Stimulated activated CD8-positive, alpha-beta memory T cell treated with anti-CD3 and anti-CD28 coated beads, Interleukin-12 subunit alpha, Interleukin-12 subunit beta, amount 100 ng/mL, for 24 hours (primary cell): Measurements from ENCODE around the gene MAP3K19.
"Not testable (repeated sequence)": the region's sequence is repeated elsewhere in the genome, so short reads cannot be mapped to it uniquely, and the experiment has no call there.

Experiments
- DNase-seq: peaks from one replicate; pipeline ENCODE4 v3.0.0-alpha.2; 2020; ENCODE audit errors: extremely low read depth

MAP3K19 gene, protein sequence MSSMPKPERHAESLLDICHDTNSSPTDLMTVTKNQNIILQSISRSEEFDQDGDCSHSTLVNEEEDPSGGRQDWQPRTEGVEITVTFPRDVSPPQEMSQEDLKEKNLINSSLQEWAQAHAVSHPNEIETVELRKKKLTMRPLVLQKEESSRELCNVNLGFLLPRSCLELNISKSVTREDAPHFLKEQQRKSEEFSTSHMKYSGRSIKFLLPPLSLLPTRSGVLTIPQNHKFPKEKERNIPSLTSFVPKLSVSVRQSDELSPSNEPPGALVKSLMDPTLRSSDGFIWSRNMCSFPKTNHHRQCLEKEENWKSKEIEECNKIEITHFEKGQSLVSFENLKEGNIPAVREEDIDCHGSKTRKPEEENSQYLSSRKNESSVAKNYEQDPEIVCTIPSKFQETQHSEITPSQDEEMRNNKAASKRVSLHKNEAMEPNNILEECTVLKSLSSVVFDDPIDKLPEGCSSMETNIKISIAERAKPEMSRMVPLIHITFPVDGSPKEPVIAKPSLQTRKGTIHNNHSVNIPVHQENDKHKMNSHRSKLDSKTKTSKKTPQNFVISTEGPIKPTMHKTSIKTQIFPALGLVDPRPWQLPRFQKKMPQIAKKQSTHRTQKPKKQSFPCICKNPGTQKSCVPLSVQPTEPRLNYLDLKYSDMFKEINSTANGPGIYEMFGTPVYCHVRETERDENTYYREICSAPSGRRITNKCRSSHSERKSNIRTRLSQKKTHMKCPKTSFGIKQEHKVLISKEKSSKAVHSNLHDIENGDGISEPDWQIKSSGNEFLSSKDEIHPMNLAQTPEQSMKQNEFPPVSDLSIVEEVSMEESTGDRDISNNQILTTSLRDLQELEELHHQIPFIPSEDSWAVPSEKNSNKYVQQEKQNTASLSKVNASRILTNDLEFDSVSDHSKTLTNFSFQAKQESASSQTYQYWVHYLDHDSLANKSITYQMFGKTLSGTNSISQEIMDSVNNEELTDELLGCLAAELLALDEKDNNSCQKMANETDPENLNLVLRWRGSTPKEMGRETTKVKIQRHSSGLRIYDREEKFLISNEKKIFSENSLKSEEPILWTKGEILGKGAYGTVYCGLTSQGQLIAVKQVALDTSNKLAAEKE (N-terminal part only)

DNA sequence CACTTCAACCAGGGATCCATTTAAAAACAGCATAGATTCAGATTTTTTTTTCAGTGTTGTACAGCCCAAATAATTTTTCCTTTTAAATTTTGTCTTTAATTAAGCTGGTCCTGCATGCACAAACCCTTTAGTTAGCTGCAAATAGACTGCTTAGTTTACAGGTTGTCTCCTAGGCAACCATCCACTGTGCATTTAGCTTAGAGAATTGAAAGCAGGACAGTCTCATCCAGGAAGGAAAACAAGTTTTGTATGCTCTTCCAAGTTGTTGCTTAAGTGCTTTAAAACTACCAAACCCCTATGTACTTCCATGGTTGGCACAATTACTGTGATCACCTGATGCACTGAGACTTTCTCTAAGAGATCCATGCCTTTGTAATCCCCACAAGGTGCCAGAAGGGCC lies at the start of gene MAP3K19:
Gene MAP3K19 (minus strand): TSS at position 148 of the 400 bp plus-strand sequence. CDS start 22,800 bp downstream, outside the sequence.
- no peak for DNase-seq

DNA sequence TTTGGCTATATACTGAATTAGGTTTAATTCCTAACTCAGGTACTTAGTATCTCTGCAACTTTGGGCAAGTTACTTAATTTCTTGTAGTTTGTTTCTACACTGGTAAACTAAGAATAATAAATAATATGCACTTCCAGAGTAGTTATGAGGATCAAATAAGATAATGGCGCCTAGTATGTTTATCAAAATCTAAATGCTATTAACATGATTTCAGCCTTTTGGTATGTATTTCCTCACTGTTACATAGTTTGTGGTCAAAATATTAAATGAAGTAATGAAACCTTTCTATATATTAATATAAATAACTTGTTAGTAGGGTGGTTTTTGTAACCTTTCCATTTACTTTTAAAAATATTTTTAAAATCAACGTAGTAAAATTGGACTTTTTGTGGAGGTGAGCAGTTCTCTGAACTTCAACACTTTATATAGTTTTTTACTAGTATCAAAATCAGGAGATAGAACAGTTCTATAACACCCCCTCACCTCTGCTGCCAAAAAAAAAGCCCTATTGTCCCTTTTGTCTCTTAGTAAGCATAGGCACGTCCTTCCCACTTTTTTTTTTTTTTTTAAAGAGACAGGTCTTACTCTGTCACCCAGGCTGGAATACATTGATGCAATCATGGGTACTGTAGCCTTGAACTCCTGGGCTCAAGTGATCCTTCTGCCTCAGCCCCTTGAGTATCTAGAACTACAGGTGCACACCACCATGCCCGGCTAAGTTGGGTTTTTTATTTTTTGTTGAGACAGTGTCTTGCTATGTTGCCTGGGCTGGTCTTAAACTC lies 49.6 kb upstream of the MAP3K19 start:
- no peak for DNase-seq

DNA sequence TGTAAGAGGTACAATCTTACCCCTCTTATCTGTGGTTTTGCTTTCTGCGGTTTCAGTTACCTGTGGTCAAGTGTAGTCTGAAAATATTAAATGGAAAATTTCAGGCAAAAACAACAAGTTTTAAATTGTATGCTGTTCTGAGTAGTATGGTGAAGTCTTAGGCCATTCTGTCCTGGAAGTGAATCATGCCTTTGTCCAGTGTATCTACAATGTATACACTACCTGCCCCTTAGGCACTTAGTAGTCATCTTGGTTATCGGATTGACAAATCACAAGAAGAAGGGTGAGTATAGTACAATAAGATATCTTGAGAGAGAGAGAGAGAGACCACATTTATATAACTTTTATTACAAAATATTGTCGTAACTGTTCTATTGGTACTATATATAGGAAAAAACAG lies 48.3 kb upstream of the MAP3K19 start:
- DNase-seq = no peak

DNA sequence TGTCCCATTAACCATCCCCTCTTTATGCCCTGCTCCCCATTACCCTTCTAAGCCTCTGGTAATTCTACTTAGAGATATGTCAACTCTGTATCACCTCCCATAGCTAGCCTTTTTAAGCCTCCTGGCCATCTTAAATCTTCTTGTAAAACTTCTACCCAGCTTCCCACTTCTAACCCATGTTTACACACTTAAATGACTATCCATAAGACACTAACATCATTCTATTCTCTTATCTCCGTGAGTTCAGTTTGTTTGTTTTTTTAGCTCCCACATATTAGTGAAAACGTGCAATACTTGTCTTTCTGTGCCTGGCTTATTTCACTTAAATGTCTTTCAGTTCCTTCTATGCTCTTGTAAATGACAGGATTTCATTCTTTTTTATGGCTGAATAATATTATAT lies 47.3 kb upstream of the MAP3K19 start:
- no peak for DNase-seq

DNA sequence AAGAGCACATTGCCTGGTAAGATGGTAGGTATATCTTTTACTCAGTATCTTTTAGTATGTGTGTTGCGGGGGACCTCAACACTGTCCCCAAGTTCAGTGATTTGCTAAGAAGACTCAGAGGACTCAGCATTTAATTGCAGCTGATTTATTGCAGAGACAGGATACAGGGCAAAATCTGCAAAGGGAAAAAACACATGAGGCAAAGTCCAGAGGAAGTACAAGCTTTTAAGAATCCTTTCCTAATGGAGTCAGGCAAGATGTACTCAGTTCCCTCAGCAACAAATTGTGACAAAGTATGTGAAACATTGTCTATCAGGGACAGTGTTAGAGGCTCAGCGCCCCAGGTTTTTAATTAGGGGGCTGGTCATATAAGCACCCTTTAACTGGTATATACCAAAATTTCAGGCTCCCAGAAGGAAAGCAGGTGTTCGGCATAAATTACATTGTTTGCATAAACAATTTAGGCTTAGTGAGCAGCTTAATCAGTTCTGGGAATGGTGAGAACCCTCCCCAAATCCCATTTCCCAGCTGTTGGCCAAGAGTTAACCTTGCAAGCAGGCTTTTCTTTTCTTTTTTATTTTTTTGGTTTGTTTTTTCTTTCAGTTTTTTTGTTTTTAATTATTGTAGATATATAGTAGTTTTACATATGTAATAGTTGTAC lies 46.6 kb upstream of the MAP3K19 start:
- DNase-seq = no peak

DNA sequence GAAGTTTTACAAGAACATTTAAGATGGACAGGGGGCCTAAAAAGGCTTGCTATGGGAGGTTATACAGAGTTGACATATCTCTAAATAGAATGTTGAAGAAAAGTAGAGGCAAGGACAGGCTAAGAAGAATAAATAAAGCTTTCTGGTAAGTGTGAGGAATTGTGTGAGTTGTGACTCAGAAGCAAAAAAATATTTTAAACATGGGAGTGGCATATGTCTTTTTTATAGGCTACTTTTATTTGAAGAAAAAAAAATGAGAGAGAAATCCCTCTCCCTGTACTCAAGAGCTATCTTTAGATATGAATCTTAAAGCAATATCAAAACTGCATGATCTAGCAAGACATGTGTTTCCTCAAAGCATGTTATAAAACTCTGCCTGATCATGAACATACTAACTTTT lies 45.9 kb upstream of the MAP3K19 start:
- no peak for DNase-seq

DNA sequence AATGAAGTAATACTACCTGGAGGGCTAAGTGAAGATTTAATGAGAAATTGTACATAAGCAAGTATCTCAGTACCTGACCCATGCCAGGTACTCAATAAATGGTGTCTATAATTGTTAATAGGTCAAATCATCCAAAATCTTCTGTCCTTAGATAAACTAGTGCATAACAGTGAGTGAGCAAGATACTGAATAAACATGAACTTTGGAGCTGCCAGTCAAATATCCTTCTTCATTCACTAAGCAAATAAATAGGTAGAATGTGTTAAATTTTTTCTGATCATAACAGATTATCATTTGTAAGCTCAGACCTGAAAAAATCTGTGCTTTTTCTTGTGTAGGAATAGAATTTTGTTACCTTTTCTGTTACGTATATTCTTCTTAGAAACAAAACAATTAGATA lies 44.4 kb upstream of the MAP3K19 start:
- DNase-seq = no peak

DNA sequence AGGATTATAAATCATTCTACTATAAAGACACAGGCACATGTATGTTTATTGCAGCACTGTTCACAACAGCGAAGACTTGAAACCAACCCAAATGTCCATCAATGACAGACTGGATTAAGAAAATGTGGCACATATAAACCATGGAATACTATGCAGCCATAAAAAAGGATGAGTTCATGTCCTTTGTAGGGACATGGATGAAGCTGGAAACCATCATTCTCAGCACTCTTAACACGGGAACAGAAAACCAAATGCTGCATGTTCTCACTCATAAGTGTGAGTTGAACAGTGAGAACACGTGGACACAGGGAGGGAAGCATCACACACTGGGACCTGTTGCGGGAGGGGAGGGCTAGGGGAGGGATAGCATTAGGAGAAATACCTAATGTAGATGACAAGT lies 42.4 kb upstream of the MAP3K19 start:
- not testable (repeated sequence) for DNase-seq

DNA sequence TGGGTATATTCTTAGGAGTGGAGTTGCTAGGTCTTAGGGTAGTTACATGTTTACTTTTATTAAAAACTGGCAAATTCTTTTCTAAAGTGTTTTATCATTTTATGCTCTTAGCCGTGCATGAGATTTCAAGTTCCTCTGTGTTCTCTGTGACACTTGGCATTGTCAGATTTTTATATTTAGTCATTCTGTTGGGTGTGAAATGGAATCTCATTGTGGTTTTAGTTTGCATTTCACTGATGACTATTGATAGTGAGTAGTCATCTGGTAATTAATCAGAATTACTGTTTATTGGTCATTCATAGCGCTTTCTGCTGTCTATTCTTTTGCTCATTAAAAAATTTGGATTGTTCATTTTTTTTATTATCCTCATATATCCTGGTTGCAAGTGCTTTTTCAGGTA lies 39.0 kb upstream of the MAP3K19 start:
- no peak for DNase-seq

DNA sequence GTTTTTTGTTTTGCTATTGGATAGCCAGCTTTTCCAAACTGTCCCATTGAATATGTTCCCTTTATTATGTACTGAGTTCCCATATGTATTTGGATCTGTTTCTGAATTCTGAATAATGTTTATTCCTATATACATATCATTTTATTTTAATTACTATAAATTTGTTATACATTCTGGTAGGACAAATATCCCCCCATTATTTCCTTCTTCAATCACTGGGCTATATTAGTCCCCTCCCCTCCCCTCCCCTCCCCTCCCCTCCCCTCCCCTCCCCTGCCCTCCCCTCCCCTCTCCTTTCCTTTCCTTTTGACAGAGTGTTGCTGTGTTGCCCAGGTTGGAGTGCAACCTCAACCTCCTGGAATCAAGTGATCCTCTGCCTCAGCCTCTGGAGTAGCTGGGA lies 31.2 kb upstream of the MAP3K19 start:
- no peak for DNase-seq

DNA sequence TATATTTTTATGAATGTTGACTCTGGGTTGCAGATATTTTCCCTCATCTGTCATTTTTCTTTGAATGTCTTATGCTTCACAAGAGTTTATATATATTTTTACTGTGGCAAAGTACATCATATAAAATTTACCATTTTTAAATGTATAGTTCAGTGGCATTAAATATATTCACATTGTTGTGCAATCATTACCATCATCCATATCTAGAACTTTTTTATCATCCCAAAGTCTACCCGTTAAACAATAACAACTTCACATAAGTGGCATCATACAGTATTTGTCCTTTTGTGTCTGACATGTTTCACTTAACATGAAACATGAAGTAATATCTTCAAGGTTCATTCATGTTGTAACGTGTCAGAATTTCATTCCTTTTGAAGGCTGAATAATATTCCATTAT lies 29.3 kb upstream of the MAP3K19 start:
- no peak for DNase-seq

DNA sequence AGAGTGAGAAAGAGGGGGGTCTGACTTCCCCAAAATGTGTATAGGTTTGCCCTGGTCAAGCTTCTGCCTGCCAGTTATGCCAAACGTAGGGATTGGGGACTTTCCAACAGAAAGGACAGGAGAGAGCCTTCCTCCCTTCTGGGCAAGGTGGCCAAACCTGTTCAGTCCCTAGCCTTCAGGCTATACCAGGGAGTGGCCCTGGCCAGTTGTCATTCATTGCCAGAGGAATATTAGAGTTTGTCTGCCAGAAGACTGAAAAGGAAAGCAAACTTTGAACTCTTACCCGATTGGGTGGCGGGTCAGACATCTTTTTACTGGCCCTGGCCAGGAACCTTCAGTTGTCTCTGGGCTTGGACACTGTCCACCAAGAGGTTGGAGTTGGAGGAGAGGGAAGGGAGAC lies 27.0 kb upstream of the MAP3K19 start:
- DNase-seq = no peak

DNA sequence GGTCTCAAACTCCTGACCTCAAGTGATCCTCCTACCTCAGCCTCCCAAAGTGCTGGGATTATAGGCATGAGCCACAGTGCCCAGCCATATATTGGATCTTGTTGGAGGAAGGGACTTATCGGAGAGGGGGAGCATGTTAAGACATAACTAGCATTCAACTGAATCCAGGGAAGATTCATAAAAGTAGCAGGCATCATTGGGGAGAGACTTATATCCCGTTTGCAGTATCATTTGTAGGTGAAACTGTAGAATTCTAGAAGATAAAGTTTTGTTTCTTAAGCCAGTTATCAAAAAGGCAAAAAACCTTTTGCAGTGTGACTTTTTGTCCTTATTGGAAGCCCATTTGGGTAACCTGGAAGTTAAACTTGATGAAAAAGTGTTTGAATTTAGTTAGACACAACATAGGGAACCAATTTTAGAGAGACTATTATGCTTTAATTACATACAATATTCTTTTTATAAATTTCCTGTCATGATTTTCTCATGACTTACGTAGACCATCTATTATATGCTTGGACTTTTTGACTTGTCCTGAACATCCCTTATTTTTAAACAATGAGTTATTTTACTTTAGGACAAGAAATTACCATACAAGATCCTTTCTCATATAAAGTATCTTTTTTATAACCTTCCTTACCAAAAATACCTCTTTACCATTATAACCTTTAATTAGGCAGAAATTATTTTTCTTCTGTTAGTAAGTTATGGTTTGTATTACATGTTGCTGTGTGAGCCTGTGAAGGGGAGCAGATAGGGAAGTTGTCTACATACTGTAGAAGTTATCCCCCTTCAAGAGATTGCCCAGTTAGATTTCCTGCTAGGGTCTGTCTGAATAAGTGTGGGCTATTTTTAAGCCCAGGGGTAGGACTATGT lies 25.1 kb upstream of the MAP3K19 start:
- no peak for DNase-seq

DNA sequence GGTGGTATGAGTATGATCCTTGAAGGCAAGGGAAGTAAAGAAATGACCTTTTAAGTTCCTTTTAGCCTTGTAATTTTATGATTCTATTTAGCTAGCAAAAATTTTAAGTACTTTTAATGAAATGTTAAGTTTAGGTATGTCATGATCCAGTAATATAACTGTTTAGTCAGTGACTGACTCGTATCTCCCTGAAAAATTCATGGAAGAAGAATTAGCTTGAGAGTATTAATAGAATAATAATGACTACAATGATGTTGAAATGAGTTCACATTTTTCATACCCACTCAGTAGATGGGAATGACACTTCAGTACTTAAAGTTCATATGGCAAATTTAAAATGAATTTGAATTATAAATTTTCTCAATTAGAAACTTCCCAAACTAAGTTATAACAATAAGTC lies 19.5 kb upstream of the MAP3K19 start:
- DNase-seq = no peak

DNA sequence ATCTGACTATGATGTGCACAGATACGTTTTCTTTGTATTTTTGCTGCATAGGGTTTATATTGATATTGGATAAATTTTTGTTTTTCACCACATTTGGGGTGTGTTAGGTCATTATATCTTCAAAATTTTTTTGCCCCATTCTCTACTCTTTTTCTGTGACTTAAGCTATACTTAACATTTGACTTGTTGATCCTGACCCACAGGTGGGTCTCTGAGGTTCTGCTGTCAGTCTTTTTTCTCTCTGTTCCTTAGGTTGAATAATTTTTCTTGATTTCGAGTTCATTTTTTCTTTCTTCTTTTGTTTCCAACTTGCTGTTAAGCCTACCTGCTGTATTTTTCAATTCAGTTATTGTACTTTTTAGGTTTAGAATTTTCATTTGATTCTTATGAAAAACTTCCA lies 16.9 kb upstream of the MAP3K19 start:
- no peak for DNase-seq

DNA sequence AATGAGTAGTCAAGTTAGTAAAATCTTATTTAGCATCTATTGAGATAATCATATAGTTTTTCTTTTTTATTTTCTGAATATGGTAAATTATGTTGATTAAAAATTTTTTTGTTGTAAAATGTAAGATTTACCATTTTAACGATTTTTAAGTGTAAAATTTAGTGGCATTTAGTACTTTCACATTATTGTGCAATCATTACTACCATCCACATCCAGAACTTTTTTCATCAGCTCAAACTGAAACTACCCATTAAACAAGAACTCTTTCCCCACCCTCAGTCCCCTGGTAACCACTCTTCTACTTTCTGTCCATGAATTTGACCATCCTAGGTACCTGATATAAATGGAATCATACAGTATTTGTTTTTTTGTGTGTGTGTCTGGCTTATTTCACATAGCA lies 16.0 kb upstream of the MAP3K19 start:
- no peak for DNase-seq

DNA sequence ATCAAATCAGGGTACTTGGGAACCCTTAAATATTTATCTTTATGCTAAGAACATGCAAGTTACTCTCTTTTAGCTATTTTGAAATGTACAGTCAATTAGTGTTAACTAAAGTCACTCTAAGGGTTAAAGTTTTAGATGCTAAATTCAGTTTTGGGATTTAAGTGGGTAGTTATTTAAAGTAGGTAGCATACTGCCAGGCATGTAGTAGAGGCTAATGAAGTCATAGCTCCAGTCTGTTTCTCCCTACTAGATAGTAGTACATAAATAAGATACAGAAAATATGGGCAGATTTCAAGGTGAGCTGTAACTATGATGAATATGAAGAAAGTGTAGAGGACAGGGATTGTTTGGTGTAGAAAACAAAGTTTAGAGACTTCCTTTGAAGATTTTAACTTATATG lies 12.3 kb upstream of the MAP3K19 start:
- no peak for DNase-seq

DNA sequence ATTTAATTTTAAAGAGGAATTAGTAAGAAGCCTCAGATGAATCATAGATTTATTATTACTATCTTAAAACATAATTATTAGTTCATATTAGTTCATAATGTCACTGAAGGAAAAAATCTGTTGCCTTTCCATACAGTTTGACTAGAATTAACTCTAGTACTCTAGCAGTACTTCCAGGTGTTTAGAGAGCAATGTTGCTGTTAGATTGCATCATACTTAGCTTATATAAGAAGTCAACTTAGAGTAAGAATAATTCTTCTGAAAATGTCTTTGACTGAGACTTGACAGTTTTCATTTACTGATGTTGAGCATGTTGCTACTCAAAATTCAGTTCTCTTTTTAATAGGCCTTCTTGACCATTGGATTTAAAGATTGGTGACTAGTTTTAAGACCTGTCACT lies 9.5 kb upstream of the MAP3K19 start:
- DNase-seq = no peak

DNA sequence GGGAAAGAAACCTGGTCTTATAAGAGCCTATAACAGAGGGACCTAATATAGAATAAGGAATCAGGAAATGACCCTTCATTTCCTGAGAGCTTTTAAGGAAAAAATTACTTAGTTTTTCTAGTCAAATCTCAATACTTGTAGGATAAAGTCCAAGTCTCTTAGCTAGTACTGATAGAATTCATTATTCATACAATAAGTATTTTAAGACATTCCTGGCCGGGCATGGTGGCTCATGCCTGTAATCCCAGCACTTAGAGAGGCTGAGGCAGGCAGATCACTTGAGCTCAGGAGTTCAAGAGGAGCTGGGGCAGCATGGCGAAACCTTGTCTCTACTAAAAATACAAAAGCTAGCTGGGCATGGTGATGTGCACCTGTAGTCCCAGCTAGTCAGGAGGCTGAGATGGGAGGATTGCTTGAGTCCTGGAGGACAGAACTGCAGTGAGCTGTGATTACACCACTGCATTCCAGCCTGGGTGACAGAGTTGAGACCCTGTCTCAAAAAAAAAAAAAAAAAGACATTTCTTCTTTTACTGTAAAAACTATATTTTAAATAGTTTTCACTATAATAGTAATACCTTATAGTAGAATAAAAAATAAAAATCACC lies 8.0 kb upstream of the MAP3K19 start:
- no peak for DNase-seq

DNA sequence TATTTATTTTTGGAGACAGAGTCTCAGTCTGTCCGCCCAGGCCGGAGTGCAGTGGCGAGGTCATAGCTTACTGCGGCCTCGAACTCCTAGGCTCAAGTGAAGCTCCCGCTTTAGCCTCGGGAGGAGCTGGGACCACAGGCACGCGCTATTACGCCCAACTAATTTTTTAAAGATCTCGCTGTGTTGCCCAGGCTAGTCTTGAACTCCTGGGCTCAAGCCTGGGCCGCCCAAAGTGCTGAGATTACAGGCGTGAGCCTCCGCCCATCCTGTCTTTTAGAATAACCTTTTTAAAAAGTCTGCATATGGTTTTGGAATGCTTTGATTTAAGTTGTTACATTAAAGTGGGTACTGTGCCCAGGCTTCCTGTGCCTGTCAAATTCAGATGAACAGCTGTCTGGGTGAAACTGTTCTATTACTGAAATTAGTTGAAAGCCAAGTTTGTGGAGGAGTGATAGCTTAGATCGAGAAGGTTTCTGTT lies 5.8 kb upstream of the MAP3K19 start:
- DNase-seq = peak; percentile 12
